Hematopoietic multipotent progenitor cell (in vitro differentiated cells): ENCODE results near the gene CFAP126. TPM values are rescaled to one million over a fixed set of nuclear protein-coding genes. Genes with fewer than 3 reads are reported as not detected.

ENCODE experiments used
- small RNA-seq: library from RNA; depleted of rRNA; stranded (forward); fragments of <200 nt; gene quantifications from one replicate; pipeline ENCODE3, GENCODE V24; 2012
- total RNA-seq: library from RNA; depleted of rRNA; stranded (reverse); fragments of >200 nt; gene quantifications from one replicate; pipeline ENCODE4 v1.2.3, GENCODE V29; 2012

Gene CFAP126
- total RNA-seq, 1 donor, result 1.3 TPM

Small RNA genes lying within 50 kb of the gene (small RNA-seq; reads per million reads assigned to genes)
- gene AL592295.2 (not detected), gene RNU6-481P (not detected)

Other genes with a start within 250 kb of the CFAP126 start
- gene PFDN2, start 249.8 kb downstream of the CFAP126 start, total RNA-seq, result 21.8 TPM
- gene NIT1, start 249.8 kb downstream of the CFAP126 start, total RNA-seq, result 53.3 TPM
- gene DEDD, start 235.2 kb downstream of the CFAP126 start, total RNA-seq, result 59.2 TPM
- 173 TPM for gene UFC1, start 213.9 kb downstream of the CFAP126 start, total RNA-seq
- gene USP21, start 208.4 kb downstream of the CFAP126 start, total RNA-seq, result 21.8 TPM
- 29.9 TPM for gene PPOX, start 201.4 kb downstream of the CFAP126 start, total RNA-seq
- gene B4GALT3, start 190.4 kb downstream of the CFAP126 start, total RNA-seq, result 28.5 TPM
- under 0.01 TPM for gene ADAMTS4, start 168.8 kb downstream of the CFAP126 start, total RNA-seq
- 106 TPM for gene NDUFS2, start 165.5 kb downstream of the CFAP126 start, total RNA-seq
- gene FCER1G, start 152.6 kb downstream of the CFAP126 start, total RNA-seq, result 5.1 TPM
- gene APOA2, start 144.2 kb downstream of the CFAP126 start, total RNA-seq, result not detected
- 21.5 TPM for gene TOMM40L, start 141.8 kb downstream of the CFAP126 start, total RNA-seq
- not detected for gene NR1I3, start 129.7 kb downstream of the CFAP126 start, total RNA-seq
- 0.81 TPM for gene PCP4L1, start 109.1 kb downstream of the CFAP126 start, total RNA-seq
- gene MPZ, start 57.9 kb downstream of the CFAP126 start, total RNA-seq, result 3.5 TPM
- gene SDHC, start 53.5 kb downstream of the CFAP126 start, total RNA-seq, result 32.6 TPM
- 7.3 TPM for gene FCGR2A, start 137.6 kb upstream of the CFAP126 start, total RNA-seq
- 0.54 TPM for gene HSPA6, start 156.7 kb upstream of the CFAP126 start, total RNA-seq
- gene FCGR3A, start 181.9 kb upstream of the CFAP126 start, total RNA-seq, result 1.6 TPM